HepG2 (cell line): Measurements from ENCODE around the gene SYNPO. TPM values are rescaled to one million over a fixed set of nuclear protein-coding genes. Genes with fewer than 3 reads are reported as not detected.

Experiments
- ATAC-seq: fragments of 200-7000 bp; cut with Tn5 transposase; 3 replicates; pipeline ENCODE4 v1.9.1; 2020; ENCODE audit warnings: mild to moderate bottlenecking, moderate library complexity
- BruUV-seq: library from RNA; stranded (reverse); fragments of 400-500 nt; replicated peaks from 2 replicates; lab custom pipeline; 2021; lab: Mats Ljungman, UMichigan
- CTCF ChIA-PET: fragments of 300-600 bp; formaldehyde crosslinking; extraction: SDS; loops from one replicate; lab custom pipeline; 2021; ENCODE audit warnings: low total read pairs, inconsistent platforms, low intra/inter-chr PET ratio; lab: Yijun Ruan, JAX
- POLR2A ChIA-PET: fragments of 350-600 bp; sonication (Branson Sonifier 250); formaldehyde crosslinking; loops from one replicate; lab custom pipeline; 2020; ENCODE audit warnings: antibody characterized with exemption, inconsistent platforms; lab: Yijun Ruan, JAX
- DNase-seq: peaks from one replicate; pipeline ENCODE4 v3.0.0-alpha.2; 2015; ENCODE audit warnings: low spot score
- FAIRE-seq: peaks from 3 replicates; lab custom pipeline; 2011; peaks lifted over from hg19 to GRCh38; lab: Jason Lieb, UNC
- H2AFZ ChIP-seq: one replicate; pipeline ENCODE4 v1.6.1; 2011; ENCODE audit warnings: low read length, inconsistent platforms
- H3K27ac ChIP-seq: fragments of 300-600 bp; 3 replicates; pipeline ENCODE4 v1.8.0; 2011; ENCODE audit warnings: mixed run types, mild to moderate bottlenecking, mixed read lengths, low read length, inconsistent platforms; ENCODE audit not compliant: insufficient read depth; ENCODE audit errors: extremely low read length
- H3K27me3 ChIP-seq, 2 experiments: fragments of 200-600 bp in 1 of 2; 2 replicates in 1 of 2; 3 replicates in 1 of 2; pipeline versions ENCODE4 v1.6.0 to v1.8.0; 2011; ENCODE audit warnings: low read length in 2 of 2, mild to moderate bottlenecking in 2 of 2, moderate library complexity in 2 of 2, inconsistent platforms in 1 of 2; ENCODE audit not compliant: insufficient read depth in 2 of 2, control insufficient read depth in 1 of 2
- H3K36me3 ChIP-seq, 2 experiments: fragments of 200-600 bp in 1 of 2; replicated peaks in 1 of 2; 2 replicates in 1 of 2; 3 replicates in 1 of 2; pipeline versions ENCODE4 v1.5.1 to v1.8.0; 2011; ENCODE audit warnings: low read length in 2 of 2, inconsistent platforms in 1 of 2; ENCODE audit not compliant: insufficient read depth in 2 of 2, control insufficient read depth in 1 of 2
- H3K4me1 ChIP-seq: 2 replicates; pipeline ENCODE4 v1.5.1; 2012; ENCODE audit warnings: low read length, inconsistent platforms; ENCODE audit not compliant: insufficient read depth
- H3K4me2 ChIP-seq: 2 replicates; pipeline ENCODE4 v1.6.0; 2011; ENCODE audit warnings: low read depth, low read length, inconsistent platforms
- H3K4me3 ChIP-seq, 3 experiments: fragments of 200-600 bp in 1 of 3; sonication (generic), shearing (Covaris generic) in 1 of 3; replicated peaks in 1 of 3; 2 replicates each; pipeline ENCODE4 v1.5.1; 2011 to 2016; ENCODE audit warnings: low read length in 3 of 3, inconsistent platforms in 2 of 3, low read depth in 2 of 3, mild to moderate bottlenecking in 2 of 3, control low read depth in 1 of 3, mixed read lengths in 1 of 3; ENCODE audit not compliant: insufficient read depth in 1 of 3
- H3K79me2 ChIP-seq: one replicate; pipeline ENCODE4 v1.6.1; 2011; ENCODE audit warnings: low read length, inconsistent platforms; ENCODE audit not compliant: insufficient read depth
- H3K9ac ChIP-seq: 2 replicates; pipeline ENCODE4 v1.6.0; 2011; ENCODE audit warnings: mild to moderate bottlenecking, low read depth, low read length, inconsistent platforms; ENCODE audit not compliant: insufficient read depth
- H3K9me3 ChIP-seq: 2 replicates; pipeline ENCODE4 v1.5.1; 2012; ENCODE audit warnings: mild to moderate bottlenecking, low read length
- H4K20me1 ChIP-seq: 2 replicates; pipeline ENCODE4 v1.6.0; 2011; ENCODE audit warnings: inconsistent platforms, mild to moderate bottlenecking, low read length, moderate library complexity; ENCODE audit not compliant: insufficient read depth
- AFF4 ChIP-seq: sonication (generic); formaldehyde crosslinking; IDR thresholded peaks from 2 replicates; pipeline ENCODE4 v1.4.0; 2020; ENCODE audit warnings: missing genetic modification reagents
- EHMT2 ChIP-seq: fragments of 200-600 bp; sonication (generic); IDR thresholded peaks from 2 replicates; pipeline ENCODE4 v1.7.0; 2017; ENCODE audit warnings: antibody characterized with exemption, low read depth, low read length, borderline replicate concordance
- ESRRA ChIP-seq: sonication (generic); formaldehyde crosslinking; IDR thresholded peaks from 2 replicates; pipeline ENCODE4 v1.5.1; 2020; ENCODE audit warnings: mild to moderate bottlenecking, low read depth, missing genetic modification reagents
- FOXA3 ChIP-seq: IDR thresholded peaks from 2 replicates; pipeline ENCODE4 v1.6.1; 2016; ENCODE audit warnings: missing genetic modification reagents, missing compliant biosample characterization
- HNF4A ChIP-seq: sonication (generic); formaldehyde crosslinking; IDR thresholded peaks from 2 replicates; pipeline ENCODE4 v1.4.0; 2020; ENCODE audit warnings: missing genetic modification reagents
- ISL2 ChIP-seq: sonication (generic); formaldehyde crosslinking; IDR thresholded peaks from 2 replicates; pipeline ENCODE4 v1.5.0; 2020; ENCODE audit warnings: missing genetic modification reagents
- JUNB ChIP-seq: sonication (generic); formaldehyde crosslinking; IDR thresholded peaks from 2 replicates; pipeline ENCODE4 v1.8.0; 2022; ENCODE audit warnings: missing genetic modification reagents, mild to moderate bottlenecking, borderline replicate concordance
- KMT2A ChIP-seq: sonication (generic); formaldehyde crosslinking; IDR thresholded peaks from 2 replicates; pipeline ENCODE4 v1.4.0; 2020; ENCODE audit warnings: missing genetic modification reagents
- MEF2D ChIP-seq: sonication (generic); formaldehyde crosslinking; IDR thresholded peaks from 2 replicates; pipeline ENCODE4 v1.5.1; 2020; ENCODE audit warnings: mild to moderate bottlenecking, missing genetic modification reagents
- NKX3-1 ChIP-seq: sonication (generic); formaldehyde crosslinking; IDR thresholded peaks from 2 replicates; pipeline ENCODE4 v1.5.0; 2020; ENCODE audit warnings: missing genetic modification reagents
- NR1H2 ChIP-seq: sonication (generic); formaldehyde crosslinking; IDR thresholded peaks from 2 replicates; pipeline ENCODE4 v1.8.1; 2022; ENCODE audit warnings: low read depth, missing genetic modification reagents, borderline replicate concordance
- U2AF1 ChIP-seq: fragments of 200-400 bp; formaldehyde crosslinking; optimal IDR thresholded peaks from 2 replicates; pipeline ENCODE3; 2017; ENCODE audit warnings: mild to moderate bottlenecking, low read depth, low read length
- YY1 ChIP-seq: IDR thresholded peaks from 2 replicates; pipeline ENCODE4 v1.6.1; 2011; ENCODE audit warnings: low read length, low read depth, moderate library complexity, mild to moderate bottlenecking; ENCODE audit not compliant: insufficient read depth, insufficient replicate concordance
- ZFP90 ChIP-seq: sonication (generic); formaldehyde crosslinking; IDR thresholded peaks from 2 replicates; pipeline ENCODE4 v1.8.0; 2022; ENCODE audit warnings: missing genetic modification reagents, mild to moderate bottlenecking, inconsistent platforms, borderline replicate concordance
- ZNF138 ChIP-seq: sonication (generic); formaldehyde crosslinking; IDR thresholded peaks from 2 replicates; pipeline ENCODE4 v1.5.0; 2020; ENCODE audit warnings: mild to moderate bottlenecking, low read depth, missing genetic modification reagents
- ZNF446 ChIP-seq: sonication (generic); formaldehyde crosslinking; IDR thresholded peaks from 2 replicates; pipeline ENCODE4 v1.5.0; 2020; ENCODE audit warnings: mild to moderate bottlenecking, missing genetic modification reagents
- ZNF546 ChIP-seq: sonication (generic); formaldehyde crosslinking; conservative IDR thresholded peaks from 2 replicates; pipeline ENCODE4 v1.8.1; 2023; ENCODE audit warnings: mild to moderate bottlenecking, missing genetic modification reagents
- ZNF761 ChIP-seq: sonication (generic); formaldehyde crosslinking; conservative IDR thresholded peaks from 2 replicates; pipeline ENCODE4 v1.4.0; 2020; ENCODE audit warnings: mild to moderate bottlenecking, missing genetic modification reagents
- ZXDC ChIP-seq: sonication (generic); formaldehyde crosslinking; IDR thresholded peaks from 2 replicates; pipeline ENCODE4 v1.5.0; 2020; ENCODE audit warnings: mild to moderate bottlenecking, missing genetic modification reagents
- WGBS: methylation state at CpG from one replicate; pipeline ENCODE4 v1.1.6; 2017; ENCODE audit warnings: low lambda C conversion rate; 5-methylcytosine and 5-hydroxymethylcytosine counted together
- in situ Hi-C: cut with HindIII; loops from 2 replicates; pipeline ENCODE4 v1.10.0; 2017; ENCODE audit warnings: low pct_unique_long_range_greater_than_20kb; ENCODE audit not compliant: extremely low pct_ligation_motif_present
- intact Hi-C: fragments of 100-400 bp; cut with micrococcal nuclease; formaldehyde crosslinking; loops from one replicate; pipeline ENCODE4 v1.10.0; 2022; ENCODE audit not compliant: unreplicated experiment
- polyA plus RNA-seq, 8 experiments: library from polyadenylated mRNA; depleted of rRNA in 3 of 8; stranded (reverse) in 7 of 8; unstranded in 1 of 8; fragments of >200 nt; fragmentation: Illumina TruSeq in 4 of 8; extraction: Trizol in 4 of 8; gene quantifications; 2 replicates each; pipeline versions ENCODE4 v1.2.1 to v1.2.3, GENCODE V29; 2011 to 2016; ENCODE audit warnings: low read depth in 4 of 8, missing spikeins in 1 of 8, mixed read lengths in 1 of 8; ENCODE audit not compliant: insufficient read depth in 1 of 8
- total RNA-seq, 5 experiments: library from RNA; depleted of rRNA; stranded (reverse); fragments of >200 nt; fragmentation: Illumina TruSeq; extraction: Trizol; gene quantifications; 2 replicates each; pipeline ENCODE4 v1.2.3, GENCODE V29; 2016; ENCODE audit warnings: low read depth in 1 of 5

The SYNPO gene
- total and polyA plus RNA-seq, 2 of the 13 experiments (the other 11 are each of a cell fraction or from before 2014, with no cell fraction given), result 0.09 to 0.30 TPM

GRCh38 chr5:150689120-150689519, 48.7 kb downstream of the SYNPO start:
- Histone ChIP-seq H3K9me3 (no peaks in the 10 kb centered on the region), H4K20me1 (no peaks in the 10 kb centered on the region), H3K4me1 (no peaks in the 10 kb centered on the region), H2AFZ (no peak overlapping the region), H3K4me2 (no peak overlapping the region), H3K79me2 (no peaks in the 10 kb centered on the region), H3K4me3 (no peak overlapping the region), H3K36me3 (peaks cover 11 to 35% of the 10 kb centered on the region in 2 experiments), H3K27ac (no peak overlapping the region), H3K27me3 (no peaks in the 10 kb centered on the region), H3K9ac (no peak overlapping the region)
- DNase-seq, result no peak
- ChIA-PET POLR2A (no interaction called here), CTCF (no interaction called here)
- no TSS peak for BruUV-seq
- no peak for FAIRE-seq
- in situ Hi-C loops (no loop called here), intact Hi-C loops (no loop called here)
- WGBS, result 100% methylated on average over 1 of the region's 1 CpG
- ATAC-seq, result no peak
- no peak for TF ChIP-seq KMT2A (CRISPR knock-in tag)
- no peak for TF ChIP-seq ZNF761 (CRISPR knock-in tag)
- no peak for TF ChIP-seq FOXA3 (CRISPR knock-in tag)
- TF ChIP-seq HNF4A (CRISPR knock-in tag), result no peak
- no peak for TF ChIP-seq ISL2 (CRISPR knock-in tag)
- no peak for TF ChIP-seq ZFP90
- no peak for TF ChIP-seq NR1H2
- no peak for TF ChIP-seq JUNB (CRISPR knock-in tag)
- no peak for TF ChIP-seq ZXDC (CRISPR knock-in tag)
- no peak for TF ChIP-seq ZNF446
- no peak for TF ChIP-seq EHMT2
- TF ChIP-seq YY1, result no peak
- no peak for TF ChIP-seq MEF2D
- no peak for TF ChIP-seq U2AF1
- no peak for TF ChIP-seq ESRRA (CRISPR knock-in tag)
- no peak for TF ChIP-seq ZNF546 (CRISPR knock-in tag)
- no peak for TF ChIP-seq NKX3-1 (CRISPR knock-in tag)
- TF ChIP-seq ZNF138 (CRISPR knock-in tag), result no peak
- no peak for TF ChIP-seq AFF4
